ENCODE measurements around the gene SLC23A2. TPM values are rescaled to one million over a fixed set of nuclear protein-coding genes. Genes with fewer than 3 reads are reported as not detected.

The SLC23A2 gene
- total RNA-seq, 1 experiment from 2014 or later: 16.3 TPM

DNA sequence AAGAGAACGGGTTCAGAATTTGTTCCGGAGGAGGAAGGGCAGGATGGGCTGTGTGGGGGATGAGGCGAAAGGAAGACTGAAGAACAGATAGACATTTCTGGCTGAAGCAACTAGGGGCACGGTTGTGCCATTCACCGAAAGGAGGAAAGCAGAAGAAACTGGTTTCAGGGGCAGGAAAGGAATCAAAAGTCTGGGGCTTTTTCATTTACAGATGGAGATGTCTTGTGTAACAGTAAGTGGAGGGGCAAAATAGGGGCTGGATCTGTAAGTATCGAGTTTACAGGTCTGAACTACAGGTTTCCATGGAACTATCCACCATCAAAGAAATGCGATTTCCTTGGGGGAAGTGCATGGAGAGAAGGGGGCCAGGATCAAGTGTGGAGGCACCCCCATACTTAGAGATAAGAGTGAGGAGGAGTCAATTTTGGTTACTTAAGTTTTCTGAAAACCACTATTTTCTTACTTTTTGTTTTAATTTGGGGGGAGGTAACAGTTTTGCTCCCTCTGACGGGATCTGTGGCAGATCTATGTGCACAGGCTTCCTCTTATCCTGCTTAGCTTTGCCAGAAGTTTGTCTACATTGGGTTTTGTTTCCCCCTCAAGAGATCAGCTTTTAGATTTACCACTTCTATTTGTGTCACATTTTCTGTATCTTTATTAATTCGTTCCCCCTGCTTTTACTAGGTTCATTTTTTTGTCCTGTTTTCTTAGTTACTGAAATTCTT lies 120.1 kb downstream of the SLC23A2 start:
- intact Hi-C loops (cut with micrococcal nuclease): no loop called here
- no peaks in the 10 kb centered on the region for H3K9me2 ChIP-seq (ENCODE audit: insufficient read depth)
- H3K4me2 ChIP-seq (ENCODE audit: low read length): no peak overlapping the region
- no peak overlapping the region for H3K9ac ChIP-seq (ENCODE audit: low read length)
- no peak overlapping the region for H3K27ac ChIP-seq (ENCODE audit: low read depth, low read length)
- TF ChIP-seq CEBPB (IDR thresholded peaks at IDR 0.05; ENCODE audit: low read depth) (no peak), TCF7L2 (IDR thresholded peaks at IDR 0.05; ENCODE audit: borderline replicate concordance, extremely low read depth, insufficient read depth, insufficient read length) (no peak), ZNF274 (IDR thresholded peaks at IDR 0.05; ENCODE audit: low read depth, low read length) (no peak), ZFX (IDR thresholded peaks at IDR 0.05) (no peak), POLR2A (IDR thresholded peaks at IDR 0.05; ENCODE audit: borderline replicate concordance, extremely low read depth, insufficient read depth, insufficient read length) (no peak)
- TF ChIP-seq, protein P1, sequence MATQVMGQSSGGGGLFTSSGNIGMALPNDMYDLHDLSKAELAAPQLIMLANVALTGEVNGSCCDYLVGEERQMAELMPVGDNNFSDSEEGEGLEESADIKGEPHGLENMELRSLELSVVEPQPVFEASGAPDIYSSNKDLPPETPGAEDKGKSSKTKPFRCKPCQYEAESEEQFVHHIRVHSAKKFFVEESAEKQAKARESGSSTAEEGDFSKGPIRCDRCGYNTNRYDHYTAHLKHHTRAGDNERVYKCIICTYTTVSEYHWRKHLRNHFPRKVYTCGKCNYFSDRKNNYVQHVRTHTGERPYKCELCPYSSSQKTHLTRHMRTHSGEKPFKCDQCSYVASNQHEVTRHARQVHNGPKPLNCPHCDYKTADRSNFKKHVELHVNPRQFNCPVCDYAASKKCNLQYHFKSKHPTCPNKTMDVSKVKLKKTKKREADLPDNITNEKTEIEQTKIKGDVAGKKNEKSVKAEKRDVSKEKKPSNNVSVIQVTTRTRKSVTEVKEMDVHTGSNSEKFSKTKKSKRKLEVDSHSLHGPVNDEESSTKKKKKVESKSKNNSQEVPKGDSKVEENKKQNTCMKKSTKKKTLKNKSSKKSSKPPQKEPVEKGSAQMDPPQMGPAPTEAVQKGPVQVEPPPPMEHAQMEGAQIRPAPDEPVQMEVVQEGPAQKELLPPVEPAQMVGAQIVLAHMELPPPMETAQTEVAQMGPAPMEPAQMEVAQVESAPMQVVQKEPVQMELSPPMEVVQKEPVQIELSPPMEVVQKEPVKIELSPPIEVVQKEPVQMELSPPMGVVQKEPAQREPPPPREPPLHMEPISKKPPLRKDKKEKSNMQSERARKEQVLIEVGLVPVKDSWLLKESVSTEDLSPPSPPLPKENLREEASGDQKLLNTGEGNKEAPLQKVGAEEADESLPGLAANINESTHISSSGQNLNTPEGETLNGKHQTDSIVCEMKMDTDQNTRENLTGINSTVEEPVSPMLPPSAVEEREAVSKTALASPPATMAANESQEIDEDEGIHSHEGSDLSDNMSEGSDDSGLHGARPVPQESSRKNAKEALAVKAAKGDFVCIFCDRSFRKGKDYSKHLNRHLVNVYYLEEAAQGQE (IDR thresholded peaks at IDR 0.05; ENCODE audit: low read depth): no peak
- no peaks in the 10 kb centered on the region for H3K27me3 ChIP-seq (ENCODE audit: insufficient read depth, low read length)
- ATAC-seq: no peak
- H3K36me3 ChIP-seq (ENCODE audit: control insufficient read depth in 1 of 2, insufficient read depth in 2 of 2, low read length in 2 of 2): no peaks in the 10 kb centered on the region; a peak in 1 of 4 replicates
- DNase-seq (ENCODE audit: low read depth, low spot score): no peak
- no peak overlapping the region for H2AFZ ChIP-seq (ENCODE audit: low read depth, low read length, poor library complexity, severe bottlenecking)
- ChIA-PET POLR2A (no interaction called here), RAD21 (ENCODE audit: low non-redundant PET in 1 of 2, low total read pairs in 2 of 2, uncharacterized antibody in 2 of 2, unreplicated experiment in 2 of 2) (no interaction called here), CTCF (no interaction called here)
- no peaks in the 10 kb centered on the region for H3K79me2 ChIP-seq (ENCODE audit: insufficient read depth, low read length)
- H4K20me1 ChIP-seq (ENCODE audit: insufficient read depth): no peaks in the 10 kb centered on the region
- H3K4me1 ChIP-seq (ENCODE audit: control insufficient read depth in 1 of 2, insufficient read depth in 2 of 2, low read length in 2 of 2): no peaks in the 10 kb centered on the region
- BruUV-seq (replicated peaks): no TSS peak
- no peak overlapping the region for H3K4me3 ChIP-seq (replicated peaks in 1 of 2; ENCODE audit: low read depth in 1 of 2, low read length in 2 of 2)
- no peaks in the 10 kb centered on the region for H3K9me3 ChIP-seq (ENCODE audit: control insufficient read depth in 1 of 2, insufficient read depth in 1 of 2, low read depth in 1 of 2, low read length in 2 of 2)
